ENCODE measurements around the gene DDIT4. TPM values are rescaled to one million over a fixed set of nuclear protein-coding genes. Genes with fewer than 3 reads are reported as not detected.

Gene DDIT4
- total and polyA plus RNA-seq, 2 of the 4 experiments (the other 2 are of a cell fraction): 59.6 to 108 TPM

- peak overlapping the region; percentile 31; the same call in 1 of the 2 replicates for H4K5ac ChIP-seq (ENCODE audit: low read depth, low read length)
- POLR2A ChIA-PET (ENCODE audit: unreplicated experiment): no interaction called here
- H3K4ac ChIP-seq (ENCODE audit: low read depth, low read length): peak overlapping the region; percentile 82
- H3K4me2 ChIP-seq (ENCODE audit: low read depth, low read length): no peak overlapping the region
- H4K91ac ChIP-seq (ENCODE audit: insufficient read depth, low read depth, low read length): peak overlapping the region; percentile 72
- peak overlapping the region; percentile 78 for H3K14ac ChIP-seq (replicated peaks; ENCODE audit: low read depth, low read length)
- H3K23ac ChIP-seq (ENCODE audit: low read depth, low read length): no peak overlapping the region; the same call in 1 of the 2 replicates
- no peaks in the 10 kb centered on the region for H3K9me3 ChIP-seq (ENCODE audit: control insufficient read depth, insufficient read depth, low read length)
- H3K56ac ChIP-seq (ENCODE audit: extremely low read depth, insufficient read depth, low read length): no peak overlapping the region
- H2AK9ac ChIP-seq (replicated peaks; ENCODE audit: low read depth, low read length, poor library complexity): no peak overlapping the region
- peak overlapping the region; percentile 74 for H2BK20ac ChIP-seq (ENCODE audit: low read depth, low read length)
- H2BK120ac ChIP-seq (ENCODE audit: low read depth, low read length): peak overlapping the region; percentile 60
- no peak overlapping the region for H3K4me3 ChIP-seq (ENCODE audit: insufficient read depth, low read depth, low read length)
- peak overlapping the region; percentile 79 for H2AK5ac ChIP-seq (ENCODE audit: low read depth, low read length)
- no peaks in the 10 kb centered on the region for H3K27me3 ChIP-seq (ENCODE audit: control insufficient read depth, insufficient read depth, low read length)
- no peak for TF ChIP-seq CEBPB (IDR thresholded peaks at IDR 0.05; ENCODE audit: low read depth, low read length)
- no peak for TF ChIP-seq MXI1 (IDR thresholded peaks at IDR 0.05; ENCODE audit: borderline replicate concordance, low read depth, low read length)
- TF ChIP-seq POLR2A (IDR thresholded peaks at IDR 0.05; ENCODE audit: low read depth, low read length): no peak
- DNase-seq (no peak), ATAC-seq (ENCODE audit: low read depth) (no peak)
- peaks cover 24% of the 10 kb centered on the region for H3K4me1 ChIP-seq (ENCODE audit: control insufficient read depth, insufficient read depth, low read length)
- CTCF ChIA-PET: no interaction called here
- peak overlapping the region; percentile 91; the same call in 2 of the 3 replicates for H2BK15ac ChIP-seq (ENCODE audit: low read depth, low read length)
- H2BK5ac ChIP-seq (ENCODE audit: low read depth, low read length, poor library complexity, severe bottlenecking): no peak overlapping the region
- H3K9me1 ChIP-seq (ENCODE audit: insufficient read depth, low read length): peaks cover 22% of the 10 kb centered on the region
- H4K8ac ChIP-seq (ENCODE audit: low read depth in 2 of 2, low read length in 2 of 2): peak overlapping the region in 1 of 2 experiments; percentile 46; a peak in 3 of 4 replicates
- peak overlapping the region; percentile 64 for H2AFZ ChIP-seq (replicated peaks; ENCODE audit: low read length, poor library complexity)
- no peaks in the 10 kb centered on the region; a peak in 1 of 4 replicates for H3K79me1 ChIP-seq (ENCODE audit: low read depth in 1 of 2, low read length in 2 of 2)
- intact Hi-C loops (cut with micrococcal nuclease) (loop anchor here (2.0 kb wide), 1 partner anchor 15 kb away; no protein-coding TSS in a partner anchor), dilution Hi-C loops (cut with HindIII; ENCODE audit: low sequenced_read_pairs, unreplicated experiment) (no loop called here), in situ Hi-C loops (cut with MboI; ENCODE audit: low sequenced_read_pairs) (loop anchor here (10.0 kb wide), 1 partner anchor 89 kb away; no protein-coding TSS in a partner anchor)
- no TSS peak for BruUV-seq (replicated peaks)
- H4K20me1 ChIP-seq (ENCODE audit: insufficient read depth, low read length): peaks cover 5% of the 10 kb centered on the region; the same call in 1 of the 2 replicates
- peak overlapping the region; percentile 20; the same call in 1 of the 2 replicates for H3K27ac ChIP-seq (ENCODE audit: insufficient read depth, low read length)
- WGBS, 2 experiments (ENCODE audit: extremely low coverage in 2 of 2, insufficient read length in 1 of 2): no CpG with 5 or more reads among the region's 3 CpGs
- no peak overlapping the region for H3K9ac ChIP-seq (ENCODE audit: low read depth, low read length)
- no peaks in the 10 kb centered on the region for H3K36me3 ChIP-seq (ENCODE audit: control insufficient read depth, insufficient read depth, low read length)
- peak overlapping the region; percentile 79 for H3K18ac ChIP-seq (ENCODE audit: low read depth, low read length)
These were observed 27.7 kb upstream of the DDIT4 start for GRCh38 chr10:72245949-72246525.
